Upper lobe of left lung (tissue), 6 donors: ENCODE measurements around the gene AVEN. TPM values are rescaled to one million over a fixed set of nuclear protein-coding genes. Genes with fewer than 3 reads are reported as not detected.

Experiments
- ATAC-seq, 2 donors: fragments of 200-7000 bp; cut with Tn5 transposase; one replicate each; pipeline ENCODE4 v1.9.1; 2022; ENCODE audit warnings: mild to moderate bottlenecking in 2 of 2, moderate library complexity in 2 of 2; ENCODE audit not compliant: low FRiP score in 2 of 2
- DNase-seq, 2 donors: peaks; one replicate each; pipeline ENCODE4 v3.0.0-alpha.2; 2019 to 2020
- H3K27ac ChIP-seq, 4 donors: fragments of 200-600 bp; sonication (generic); one replicate each; pipeline ENCODE4 v1.5.1; 2016 to 2019
- H3K27me3 ChIP-seq, 4 donors: fragments of 200-600 bp; sonication (generic); one replicate each; pipeline ENCODE4 v1.5.1; 2017 to 2019
- H3K36me3 ChIP-seq, 4 donors: fragments of 200-600 bp; sonication (generic); one replicate each; pipeline ENCODE4 v1.5.1; 2016 to 2019
- H3K4me1 ChIP-seq, 4 donors: fragments of 200-600 bp; sonication (generic); one replicate each; pipeline ENCODE4 v1.5.1; 2018 to 2019
- H3K4me3 ChIP-seq, 4 donors: fragments of 200-600 bp; sonication (generic); one replicate each; pipeline ENCODE4 v1.5.1; 2017 to 2019; ENCODE audit warnings: mild to moderate bottlenecking in 2 of 4, moderate library complexity in 1 of 4
- H3K9me3 ChIP-seq, 4 donors: fragments of 200-600 bp; sonication (generic); one replicate each; pipeline ENCODE4 v1.5.1; 2018 to 2019
- EP300 ChIP-seq, 4 donors: sonication (generic); formaldehyde crosslinking; IDR thresholded peaks; one replicate each; pipeline ENCODE4 v1.5.1; 2017; ENCODE audit warnings: antibody characterized with exemption in 4 of 4, control low read depth in 2 of 4
- POLR2A ChIP-seq, 4 donors: fragments of 450-650 bp; IDR thresholded peaks; one replicate each; pipeline ENCODE4 v1.5.1; 2016 to 2017; ENCODE audit warnings: antibody characterized with exemption in 4 of 4, mild to moderate bottlenecking in 2 of 4
- POLR2AphosphoS5 ChIP-seq, 2 donors: sonication (generic); formaldehyde crosslinking; IDR thresholded peaks; one replicate each; pipeline ENCODE4 v1.5.1; 2017; ENCODE audit warnings: antibody characterized with exemption in 2 of 2
- WGBS, 2 donors: methylation state at CpG; one replicate each; pipeline ENCODE4 v1.1.5; 2017 to 2018; 5-methylcytosine and 5-hydroxymethylcytosine counted together
- total RNA-seq, 6 donors: library from RNA; depleted of rRNA in 4 of 6; stranded (reverse); fragments of >200 nt in 4 of 6; gene quantifications; one replicate each; pipeline versions ENCODE4 v1.1.0 to v1.2.1, GENCODE V29; 2016 to 2021
- TF ChIP-seq, protein P1 (sequence below), 6 experiments: fragments of 450-650 bp in 4 of 6; fragments of 200-600 bp in 2 of 6; sonication (generic) in 2 of 6; IDR thresholded peaks; one replicate each; pipeline ENCODE4 v1.5.1; 2016 to 2019; ENCODE audit warnings: antibody characterized with exemption in 6 of 6
- donor health status: DM: no; HTN: no; CAD: no; lungs with moderate emphysema.
- donor health status: DM: no; HTN: yes; CAD: no; lungs with severe emphysema.

Gene AVEN
- total RNA-seq, 6 donors from 2014 or later, result 6.9 to 38.8 (median 9.9) TPM

DNA sequence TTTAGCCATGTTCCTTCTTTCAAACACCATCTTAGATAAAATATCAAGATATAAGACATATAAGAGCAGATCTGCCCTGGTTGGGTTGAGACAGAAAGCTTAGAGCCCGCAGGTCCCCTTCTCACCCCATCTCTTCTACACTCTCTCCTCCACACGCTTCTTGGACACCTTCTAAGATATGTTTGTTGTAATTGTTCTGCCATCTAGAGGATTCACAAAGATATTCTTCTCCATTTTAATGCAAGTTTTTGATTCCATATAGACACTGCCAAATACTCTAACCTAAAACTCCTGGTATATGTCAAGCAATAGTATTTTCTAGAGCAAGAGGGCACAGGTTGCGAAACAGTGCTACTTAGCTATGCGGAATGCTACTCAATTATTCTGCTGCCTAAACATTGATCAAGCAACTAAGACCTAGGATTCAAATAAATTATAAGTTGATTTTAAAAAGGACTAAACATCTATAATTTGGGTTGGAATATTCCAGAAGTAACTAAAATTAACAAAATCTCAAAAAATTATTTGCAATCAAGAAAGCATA, 63.9 kb downstream of the AVEN start:
- Histone ChIP-seq H3K27ac (no peak overlapping the region), H3K4me1 (no peaks in the 10 kb centered on the region), H3K9me3 (no peaks in the 10 kb centered on the region), H3K27me3 (no peaks in the 10 kb centered on the region), H3K4me3 (no peak overlapping the region), H3K36me3 (no peaks in the 10 kb centered on the region)
- TF ChIP-seq POLR2A (IDR thresholded peaks at IDR 0.05) (no peak), POLR2AphosphoS5 (IDR thresholded peaks at IDR 0.05) (no peak), EP300 (IDR thresholded peaks at IDR 0.05) (no peak)
- TF ChIP-seq, protein P1, sequence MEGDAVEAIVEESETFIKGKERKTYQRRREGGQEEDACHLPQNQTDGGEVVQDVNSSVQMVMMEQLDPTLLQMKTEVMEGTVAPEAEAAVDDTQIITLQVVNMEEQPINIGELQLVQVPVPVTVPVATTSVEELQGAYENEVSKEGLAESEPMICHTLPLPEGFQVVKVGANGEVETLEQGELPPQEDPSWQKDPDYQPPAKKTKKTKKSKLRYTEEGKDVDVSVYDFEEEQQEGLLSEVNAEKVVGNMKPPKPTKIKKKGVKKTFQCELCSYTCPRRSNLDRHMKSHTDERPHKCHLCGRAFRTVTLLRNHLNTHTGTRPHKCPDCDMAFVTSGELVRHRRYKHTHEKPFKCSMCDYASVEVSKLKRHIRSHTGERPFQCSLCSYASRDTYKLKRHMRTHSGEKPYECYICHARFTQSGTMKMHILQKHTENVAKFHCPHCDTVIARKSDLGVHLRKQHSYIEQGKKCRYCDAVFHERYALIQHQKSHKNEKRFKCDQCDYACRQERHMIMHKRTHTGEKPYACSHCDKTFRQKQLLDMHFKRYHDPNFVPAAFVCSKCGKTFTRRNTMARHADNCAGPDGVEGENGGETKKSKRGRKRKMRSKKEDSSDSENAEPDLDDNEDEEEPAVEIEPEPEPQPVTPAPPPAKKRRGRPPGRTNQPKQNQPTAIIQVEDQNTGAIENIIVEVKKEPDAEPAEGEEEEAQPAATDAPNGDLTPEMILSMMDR (IDR thresholded peaks at IDR 0.05), result no peak
- DNase-seq, result no peak
- whole genome bisulfite sequencing, 2 donors, result 86 to 96% methylated on average over 4 of the region's 4 CpGs
- ATAC-seq, result no peak

DNA sequence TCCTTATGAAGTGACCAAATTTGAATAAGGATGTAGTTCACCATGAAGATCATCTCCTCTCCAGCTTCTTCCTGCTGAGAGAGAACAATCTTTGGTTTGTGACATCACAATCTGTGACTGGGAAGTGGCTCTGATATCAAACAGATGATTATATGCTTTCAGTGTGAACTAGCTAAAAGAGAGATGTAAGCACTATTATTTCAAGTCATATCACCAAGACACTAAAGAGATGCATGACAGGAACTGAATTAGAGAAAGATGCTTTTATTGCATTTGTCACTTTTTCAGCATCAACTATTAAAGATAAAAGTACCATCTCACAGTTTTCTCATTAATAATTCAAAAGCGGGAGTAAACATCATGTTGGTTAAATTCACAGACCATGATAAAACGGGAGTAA, 67.2 kb downstream of the AVEN start:
- H3K9me3 ChIP-seq, result no peaks in the 10 kb centered on the region
- 90% methylated on average over 2 of the region's 2 CpGs for WGBS, 2 donors
- no peaks in the 10 kb centered on the region for H3K4me1 ChIP-seq
- no peaks in the 10 kb centered on the region for H3K36me3 ChIP-seq
- H3K4me3 ChIP-seq, result no peak overlapping the region
- DNase-seq (no peak), ATAC-seq (no peak)
- H3K27me3 ChIP-seq, result no peaks in the 10 kb centered on the region
- no peak overlapping the region for H3K27ac ChIP-seq
- TF ChIP-seq POLR2A (IDR thresholded peaks at IDR 0.05) (no peak), EP300 (IDR thresholded peaks at IDR 0.05) (no peak), POLR2AphosphoS5 (IDR thresholded peaks at IDR 0.05) (no peak)
- TF ChIP-seq, protein P1 (IDR thresholded peaks at IDR 0.05), result no peak

DNA sequence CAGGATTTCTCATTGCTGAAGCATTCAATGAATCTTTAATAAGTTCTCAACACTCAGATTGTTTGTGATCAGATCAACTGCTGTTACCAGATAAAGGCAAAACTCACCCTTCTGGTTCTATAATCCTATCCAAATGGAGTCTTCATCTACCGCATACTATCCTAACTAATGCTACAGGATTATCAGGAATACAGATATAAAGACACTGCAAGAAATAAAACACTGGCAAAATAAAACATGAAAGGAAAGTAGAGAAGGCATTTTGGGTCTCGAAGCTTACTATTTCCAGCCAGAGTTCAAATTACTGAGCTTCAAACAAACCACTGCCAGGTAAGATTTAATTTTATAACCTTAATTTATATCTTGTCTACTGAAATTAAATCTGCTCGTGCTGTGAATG, 70.2 kb downstream of the AVEN start:
- Histone ChIP-seq H3K9me3 (no peaks in the 10 kb centered on the region), H3K36me3 (no peaks in the 10 kb centered on the region), H3K4me1 (no peaks in the 10 kb centered on the region), H3K27ac (no peak overlapping the region), H3K27me3 (no peaks in the 10 kb centered on the region), H3K4me3 (no peak overlapping the region)
- DNase-seq (no peak), ATAC-seq (no peak)
- WGBS, 2 donors, result 88 to 90% methylated on average over 3 of the region's 3 CpGs
- no peak for TF ChIP-seq EP300 (IDR thresholded peaks at IDR 0.05)
- no peak for TF ChIP-seq POLR2AphosphoS5 (IDR thresholded peaks at IDR 0.05)

DNA sequence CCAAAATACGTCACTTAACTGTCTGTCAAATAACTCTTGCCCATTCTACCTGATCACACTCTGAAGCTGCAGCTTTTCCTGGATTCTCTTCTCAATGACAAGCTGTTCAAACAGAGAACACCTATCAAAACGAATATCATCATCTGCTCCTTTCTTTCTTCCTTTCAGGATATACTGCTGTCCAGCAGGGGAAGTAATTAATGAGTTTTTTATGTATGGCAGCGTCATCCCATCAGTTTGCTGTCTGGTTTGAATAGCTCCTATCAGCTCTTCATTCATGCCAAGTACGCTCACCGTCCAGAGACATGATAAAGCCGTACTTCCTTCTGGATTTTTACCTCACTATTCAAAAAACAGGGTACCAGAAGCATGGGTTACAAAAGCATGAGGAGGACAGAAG, 70.8 kb downstream of the AVEN start, which contains the start of gene CHRM5:
CHRM5 (plus strand) TSS at position 274 of the 400 bp plus-strand sequence. CDS start 94,221 bp downstream, outside the sequence.
- no peak for ATAC-seq
- DNase-seq, result no peak
- no peaks in the 10 kb centered on the region for H3K9me3 ChIP-seq
- H3K4me1 ChIP-seq, result no peaks in the 10 kb centered on the region
- no peak within 1 kb of the TSS for H3K27ac ChIP-seq
- TF ChIP-seq POLR2AphosphoS5 (IDR thresholded peaks at IDR 0.05) (no peak), POLR2A (IDR thresholded peaks at IDR 0.05) (no peak), EP300 (IDR thresholded peaks at IDR 0.05) (no peak)
- TF ChIP-seq, protein P1 (IDR thresholded peaks at IDR 0.05), result no peak
- H3K36me3 ChIP-seq, result no peaks in the 10 kb centered on the region
- 52 to 55% methylated on average over 6 of the region's 6 CpGs for WGBS, 2 donors
- H3K4me3 ChIP-seq, result no peak within 1 kb of the TSS
- H3K27me3 ChIP-seq, result no peaks in the 10 kb centered on the region

DNA sequence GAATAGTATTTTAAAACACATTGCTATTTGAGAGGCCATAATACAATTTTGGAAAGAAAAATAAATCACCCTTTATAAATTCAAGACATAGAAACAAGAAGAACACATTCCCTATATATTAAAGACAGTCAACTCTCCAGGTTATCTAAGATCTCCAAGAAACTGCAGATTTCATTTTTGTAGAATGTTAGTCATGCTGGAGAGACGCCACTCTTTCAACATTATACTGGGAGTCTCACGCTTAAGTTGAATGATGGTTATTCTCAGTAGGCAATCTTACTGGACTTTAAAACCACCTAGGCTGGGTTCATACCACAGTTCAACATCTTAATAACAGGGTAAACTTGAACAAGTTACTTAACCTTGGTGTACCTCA, 74.4 kb downstream of the AVEN start:
- DNase-seq, result no peak
- Histone ChIP-seq H3K4me3 (no peak overlapping the region), H3K9me3 (no peaks in the 10 kb centered on the region), H3K27me3 (no peaks in the 10 kb centered on the region), H3K27ac (no peak overlapping the region), H3K4me1 (no peaks in the 10 kb centered on the region), H3K36me3 (no peaks in the 10 kb centered on the region)
- no peak for ATAC-seq
- WGBS, 2 donors, result 87 to 96% methylated on average over 2 of the region's 2 CpGs
- no peak for TF ChIP-seq POLR2A (IDR thresholded peaks at IDR 0.05)
- no peak for TF ChIP-seq POLR2AphosphoS5 (IDR thresholded peaks at IDR 0.05)
